Neural progenitor cell (in vitro differentiated cells): Measurements from ENCODE around the gene SMIM31.

Source experiments
- CTCF ChIP-seq: fragments of 200-600 bp; sonication (generic); IDR thresholded peaks from 2 replicates; pipeline ENCODE4 v1.5.1; 2017; ENCODE audit warnings: antibody characterized with exemption, mild to moderate bottlenecking
- EZH2 ChIP-seq: fragments of 200-600 bp; sonication (generic); IDR thresholded peaks from 2 replicates; pipeline ENCODE4 v1.6.1; 2017; ENCODE audit warnings: antibody characterized with exemption, mild to moderate bottlenecking, moderate library complexity
- EZH2phosphoT487 ChIP-seq: fragments of 200-600 bp; sonication (generic); IDR thresholded peaks from 2 replicates; pipeline ENCODE4 v1.6.1; 2017; ENCODE audit warnings: antibody characterized with exemption

GRCh38 chr4:164772076-164772475, 18.1 kb downstream of the SMIM31 start:
- no peak for TF ChIP-seq CTCF
- no peak for TF ChIP-seq EZH2
- TF ChIP-seq EZH2phosphoT487: no peak
